Right lobe of liver (tissue), 6 donors: Measurements from ENCODE around the gene CCDC51. TPM values are rescaled to one million over a fixed set of nuclear protein-coding genes. Genes with fewer than 3 reads are reported as not detected.
A peak's percentile ranks its signal among the peaks of the same experiment; 100 is the strongest.
"Not testable (repeated sequence)": the region's sequence is repeated elsewhere in the genome, so short reads cannot be mapped to it uniquely, and the experiment has no call there.

Experiments used
- ATAC-seq, 4 donors: fragments of 200-7000 bp; cut with Tn5 transposase; one replicate each; pipeline ENCODE4 v1.9.1; 2020; ENCODE audit warnings: mild to moderate bottlenecking in 4 of 4, moderate library complexity in 4 of 4
- DNase-seq, 3 donors: peaks; one replicate each; pipeline ENCODE4 v3.0.0-alpha.2; 2020
- H3K27ac ChIP-seq, 3 donors: fragments of 200-600 bp; one replicate each; pipeline ENCODE4 v1.8.0; 2022
- H3K27me3 ChIP-seq, 2 donors: fragments of 200-600 bp; one replicate each; pipeline ENCODE4 v1.8.0; 2022
- H3K36me3 ChIP-seq, 4 donors: fragments of 200-600 bp; sonication (generic) in 1 of 4; one replicate each; pipeline versions ENCODE4 v1.5.1 to v1.8.0; 2017 to 2022; ENCODE audit warnings: control low read depth in 1 of 4
- H3K4me1 ChIP-seq, 4 donors: fragments of 200-600 bp; sonication (generic) in 1 of 4; one replicate each; pipeline versions ENCODE4 v1.5.1 to v1.8.0; 2017 to 2022; ENCODE audit warnings: control low read depth in 1 of 4
- H3K4me3 ChIP-seq, 3 donors: fragments of 200-600 bp; one replicate each; pipeline ENCODE4 v1.8.0; 2022
- H3K9me3 ChIP-seq, 4 donors: fragments of 200-600 bp; sonication (generic) in 1 of 4; one replicate each; pipeline versions ENCODE4 v1.5.1 to v1.8.0; 2017 to 2022; ENCODE audit warnings: control low read depth in 1 of 4
- CTCF ChIP-seq, 4 donors: fragments of 200-600 bp in 3 of 4; fragments of 450-650 bp in 1 of 4; IDR thresholded peaks; one replicate each; pipeline versions ENCODE4 v1.5.1 to v1.8.0; 2016 to 2022; ENCODE audit warnings: antibody characterized with exemption in 4 of 4, mild to moderate bottlenecking in 2 of 4
- POLR2A ChIP-seq: fragments of 450-650 bp; IDR thresholded peaks from one replicate; pipeline ENCODE4 v1.6.1; 2017; ENCODE audit warnings: antibody characterized with exemption, mild to moderate bottlenecking
- WGBS: methylation state at CpG from one replicate; pipeline ENCODE4 v1.1.6; 2018; ENCODE audit warnings: low coverage, low lambda C conversion rate; ENCODE audit not compliant: insufficient coverage; ENCODE audit errors: missing lambda C conversion rate; 5-methylcytosine and 5-hydroxymethylcytosine counted together
- intact Hi-C, 2 donors: fragments of 100-400 bp; cut with DNase I; formaldehyde crosslinking; loops; one replicate each; pipeline versions ENCODE4 v1.11.2 to v1.14.1; 2022
- total RNA-seq, 6 experiments: library from RNA; depleted of rRNA in 2 of 6; stranded (reverse); fragments of >200 nt in 2 of 6; fragmentation: NEBNext Ultra II Directional in 3 of 6; extraction: Animal tissue kit (Norgen Biotek cat#: 25700) in 3 of 6; gene quantifications; one replicate each; pipeline versions ENCODE4 v1.1.0 to v1.2.4, GENCODE V29; 2016 to 2023
- donor health status: DM: no; HTN: yes; CAD: no.
- donor health status: DM: no; HTN: no; CAD: no.
- donor health status: DM: no; HTN: no; CAD: no.
- donor health status: DM: no; HTN: yes; CAD: no.
- donor health status: DM: no; HTN: yes; CAD: no.

CCDC51 gene
- total RNA-seq, 6 experiments from 2014 or later, result 5.9 to 16.0 (median 8.1) TPM

- 70% methylated on average over 2 of the region's 15 CpGs for WGBS
- TF ChIP-seq CTCF (IDR thresholded peaks at IDR 0.05) (no peak), POLR2A (no peak)
- H3K4me3 ChIP-seq, result no peak overlapping the region
- no peak for ATAC-seq
- intact Hi-C loops, result no loop called here
- H3K4me1 ChIP-seq, result no peaks in the 10 kb centered on the region
- no peaks in the 10 kb centered on the region for H3K27me3 ChIP-seq
- H3K9me3 ChIP-seq, result no peaks in the 10 kb centered on the region
- peaks cover 0 to 47% (median 23%) of the 10 kb centered on the region in 4 donors for H3K36me3 ChIP-seq
- DNase-seq, result peak in 1 of 3 donors; percentile 9
- H3K27ac ChIP-seq, result no peak overlapping the region
Observed at GRCh38 chr3:48403533-48404439, 36.1 kb downstream of the CCDC51 start.

- no peak overlapping the region for H3K27ac ChIP-seq
- no peaks in the 10 kb centered on the region for H3K4me1 ChIP-seq
- 35% methylated on average over 2 of the region's 3 CpGs for WGBS
- intact Hi-C loops, result no loop called here
- H3K9me3 ChIP-seq, result no peaks in the 10 kb centered on the region
- H3K4me3 ChIP-seq, result no peak overlapping the region
- no peaks in the 10 kb centered on the region for H3K27me3 ChIP-seq
- TF ChIP-seq CTCF (IDR thresholded peaks at IDR 0.05) (no peak), POLR2A (no peak)
- ATAC-seq (no peak), DNase-seq (no peak)
- H3K36me3 ChIP-seq, result peaks cover 0 to 39% (median 21%) of the 10 kb centered on the region in 4 donors
Observed at GRCh38 chr3:48402907-48403306, 37.0 kb downstream of the CCDC51 start.

DNA sequence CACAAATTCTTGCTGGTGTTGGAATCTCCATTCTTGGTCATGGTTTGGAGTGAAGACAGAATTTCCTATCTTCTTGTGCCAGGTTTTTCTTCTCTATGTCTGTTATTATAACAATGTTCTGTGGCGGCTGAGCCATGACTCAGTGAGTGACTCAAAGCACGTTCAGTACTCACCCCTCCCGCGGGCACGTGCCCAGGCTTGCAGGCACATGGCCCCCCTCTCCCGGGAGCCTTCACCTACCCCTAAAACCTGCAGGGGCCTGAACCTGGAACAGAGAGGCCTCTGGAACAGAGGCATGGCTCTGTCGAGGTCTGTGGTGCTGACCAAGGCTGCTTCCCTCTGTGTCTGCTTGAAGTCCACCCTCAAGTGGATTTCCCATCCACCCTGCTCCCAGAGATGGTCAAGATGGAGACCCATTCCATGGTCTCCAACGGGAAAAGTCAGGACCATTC, 37.6 kb downstream of the CCDC51 start:
- no peaks in the 10 kb centered on the region for H3K4me1 ChIP-seq
- DNase-seq, result peak in 2 of 3 donors; percentile 33 to 45
- peaks cover 0 to 37% (median 19%) of the 10 kb centered on the region in 4 donors for H3K36me3 ChIP-seq
- H3K4me3 ChIP-seq, result no peak overlapping the region
- no peaks in the 10 kb centered on the region for H3K9me3 ChIP-seq
- intact Hi-C loops, result no loop called here
- WGBS, result 40% methylated on average over 6 of the region's 8 CpGs
- H3K27me3 ChIP-seq, result no peaks in the 10 kb centered on the region
- TF ChIP-seq POLR2A (no peak), CTCF (IDR thresholded peaks at IDR 0.05) (no peak)
- no peak overlapping the region for H3K27ac ChIP-seq
- no peak for ATAC-seq

- H3K27ac ChIP-seq, DNase-seq, H3K4me1 ChIP-seq, intact Hi-C loops, H3K27me3 ChIP-seq, H3K4me3 ChIP-seq, H3K9me3 ChIP-seq, ATAC-seq: not testable (repeated sequence)
- 91% methylated on average over 7 of the region's 12 CpGs for WGBS
- H3K36me3 ChIP-seq, result peaks cover 0 to 28% (median 15%) of the 10 kb centered on the region in 4 donors
Observed at GRCh38 chr3:48401434-48401901, 38.5 kb downstream of the CCDC51 start.

GRCh38 chr3:48400824-48401433, 39.0 kb downstream of the CCDC51 start:
- intact Hi-C loops, result no loop called here
- ATAC-seq (peak; percentile 69 to 76 (median 74)), DNase-seq (peak in 1 of 3 donors; percentile 70)
- 59% methylated on average over 5 of the region's 6 CpGs for WGBS
- Histone ChIP-seq H3K4me3 (no peak overlapping the region), H3K4me1 (no peaks in the 10 kb centered on the region), H3K27me3 (no peaks in the 10 kb centered on the region), H3K36me3 (peaks cover 0 to 24% (median 12%) of the 10 kb centered on the region in 4 donors), H3K9me3 (no peaks in the 10 kb centered on the region), H3K27ac (no peak overlapping the region)
- no peak for TF ChIP-seq POLR2A
- peak; percentile 78 to 85 (median 80) for TF ChIP-seq CTCF (IDR thresholded peaks at IDR 0.05)
